Stimulated activated CD4-positive, alpha-beta T cell treated with anti-CD3 and anti-CD28 coated beads, Interleukin-2, amount 100 ng/mL, for 24 hours (primary cell): ENCODE measurements around the gene MRPL54.
"Not testable (repeated sequence)": the region's sequence is repeated elsewhere in the genome, so short reads cannot be mapped to it uniquely, and the experiment has no call there.

Source experiments
- DNase-seq, 2 donors: peaks; one replicate each; pipeline ENCODE4 v3.0.0-alpha.2; 2020

Gene MRPL54

DNA sequence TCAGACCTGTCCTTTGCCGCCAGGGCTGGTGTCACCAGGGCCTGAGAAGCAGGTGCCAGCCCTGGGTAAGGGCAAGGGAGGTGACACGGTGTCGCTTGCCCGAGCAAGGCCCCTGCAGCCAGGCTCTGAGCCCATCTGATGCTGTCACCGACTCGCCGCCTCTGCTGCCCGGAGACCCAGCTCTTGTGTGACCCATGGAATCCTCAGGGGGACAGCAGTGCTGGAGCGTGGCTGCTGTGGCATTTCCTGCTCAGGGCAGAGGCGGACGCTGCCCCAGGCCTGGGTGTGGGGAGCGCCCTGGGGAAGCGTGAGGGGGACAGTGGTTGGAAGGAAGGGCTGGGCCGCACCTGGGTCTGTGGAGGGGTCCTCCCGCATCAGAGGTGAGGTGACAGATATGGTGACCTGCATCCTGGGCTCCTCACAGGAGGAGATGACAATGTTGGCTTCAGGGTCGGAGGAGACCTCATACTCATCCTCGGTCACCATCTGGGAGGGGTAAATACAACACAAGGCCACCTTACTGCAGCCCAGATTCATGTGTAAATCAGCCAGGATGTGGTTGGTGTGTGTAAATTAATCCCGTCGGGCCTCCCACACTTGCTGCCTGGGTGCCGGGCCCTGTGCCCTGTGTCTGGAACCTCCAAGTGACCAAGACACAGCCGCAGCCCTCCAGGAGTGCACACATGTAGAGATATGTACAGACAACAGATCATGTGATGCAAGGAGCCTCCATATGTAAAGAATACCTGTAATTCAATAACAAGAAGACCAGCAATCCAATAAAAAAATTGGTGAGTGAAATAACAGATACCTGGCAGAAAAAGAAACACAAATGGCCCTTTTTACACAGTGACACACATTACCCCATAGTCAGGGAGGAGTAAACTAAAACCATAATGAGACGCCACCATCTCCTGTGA is 51.3 kb downstream of the MRPL54 start:
- no peak for DNase-seq

DNA sequence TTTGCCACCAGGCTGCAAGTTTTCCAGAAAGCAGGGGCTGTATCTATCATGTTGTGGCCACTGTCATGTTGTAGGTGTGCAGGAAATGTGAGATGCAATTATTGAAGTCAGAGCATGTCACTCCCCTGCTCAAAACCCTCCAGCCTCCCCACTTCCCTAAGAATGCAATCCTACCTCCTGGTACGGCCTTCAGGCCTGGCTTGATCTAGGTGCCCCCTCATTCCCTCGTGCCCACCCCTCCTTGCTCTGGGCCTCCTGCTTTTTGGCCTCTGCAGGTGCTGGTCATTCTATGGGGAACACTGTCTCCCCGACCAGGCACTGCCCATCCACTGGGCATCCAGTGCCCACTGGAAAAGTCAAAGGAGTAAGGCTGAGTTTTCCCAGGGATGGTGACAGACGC is 52.2 kb downstream of the MRPL54 start:
- no peak for DNase-seq

DNA sequence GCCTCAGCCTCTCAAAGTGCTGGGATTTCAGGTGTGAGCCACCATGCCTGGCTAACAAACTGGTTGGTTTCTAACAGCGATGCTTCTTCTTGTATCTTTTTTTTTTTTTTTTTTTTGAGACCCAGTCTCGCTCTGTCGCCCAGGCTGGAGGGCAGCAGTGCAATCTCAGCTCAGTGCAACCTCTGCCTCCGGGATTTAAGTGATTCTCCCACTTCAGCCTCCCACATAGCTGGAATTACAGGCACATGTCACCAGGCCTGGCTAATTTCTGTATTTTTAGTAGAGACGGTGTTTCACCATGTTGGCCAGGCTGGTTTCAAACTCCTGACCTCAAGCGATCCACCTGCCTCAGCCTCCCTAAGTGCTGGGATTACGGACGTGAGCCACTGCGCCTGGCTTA is 53.7 kb downstream of the MRPL54 start:
- not testable (repeated sequence) for DNase-seq

DNA sequence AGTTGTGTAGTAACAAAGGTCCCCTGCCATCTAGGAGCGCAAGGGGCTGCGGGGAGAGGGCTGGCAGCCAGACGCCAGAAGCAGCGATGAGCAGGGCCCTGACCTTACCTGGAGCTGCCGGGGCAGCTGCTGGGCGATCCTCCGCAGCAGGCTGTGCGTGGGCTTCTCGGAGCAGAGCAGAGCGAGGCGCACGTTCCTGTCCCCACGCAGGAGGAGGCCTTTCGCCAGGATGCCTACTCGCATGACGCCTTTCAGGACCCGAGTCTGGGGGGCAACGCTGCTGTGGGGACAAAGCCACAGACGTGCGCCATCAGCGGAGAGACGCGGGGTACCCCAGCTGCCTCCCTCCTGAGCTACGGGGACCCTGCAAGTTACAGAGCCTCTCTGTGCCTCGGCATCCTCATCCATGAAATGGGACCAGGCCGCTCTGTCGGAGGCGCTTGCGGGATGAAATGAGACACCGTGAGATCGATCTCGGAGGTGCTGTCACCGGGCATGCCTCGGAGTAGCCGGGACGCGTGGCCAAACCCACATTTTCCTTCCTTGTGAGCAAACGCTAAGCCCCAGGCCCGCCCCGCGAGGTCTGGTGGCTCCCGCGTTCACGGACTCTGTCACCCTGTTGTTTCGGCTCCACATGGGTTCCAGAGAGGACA is 54.2 kb downstream of the MRPL54 start:
- DNase-seq, result no peak
